Heart left ventricle (tissue), 16 donors: ENCODE data around the gene RIN3. TPM values are rescaled to one million over a fixed set of nuclear protein-coding genes. Genes with fewer than 3 reads are reported as not detected.
A peak's percentile ranks its signal among the peaks of the same experiment; 100 is the strongest.
"Not testable (repeated sequence)": the region's sequence is repeated elsewhere in the genome, so short reads cannot be mapped to it uniquely, and the experiment has no call there.

Experiments
- ATAC-seq, 4 donors: fragments of 200-7000 bp; cut with Tn5 transposase; one replicate each; pipeline ENCODE4 v1.9.1; 2020 to 2022; ENCODE audit warnings: moderate library complexity in 4 of 4, mild to moderate bottlenecking in 3 of 4, moderate number of reproducible peaks in 1 of 4
- DNase-seq, 5 donors: peaks; one replicate each; pipeline ENCODE4 v3.0.0-alpha.2; 2020
- H3K27ac ChIP-seq, 12 donors: fragments of 200-600 bp; sonication (generic) in 4 of 12; one replicate each; pipeline versions ENCODE4 v1.5.0 to v1.8.0; 2016 to 2022; ENCODE audit warnings: mild to moderate bottlenecking in 2 of 12
- H3K27me3 ChIP-seq, 9 donors: fragments of 200-600 bp; sonication (generic) in 2 of 9; one replicate each; pipeline versions ENCODE4 v1.5.1 to v1.8.0; 2016 to 2022; ENCODE audit warnings: mild to moderate bottlenecking in 3 of 9
- H3K36me3 ChIP-seq, 9 donors: fragments of 200-600 bp; sonication (generic) in 2 of 9; one replicate each; pipeline versions ENCODE4 v1.5.0 to v1.8.0; 2018 to 2022; ENCODE audit warnings: mild to moderate bottlenecking in 2 of 9
- H3K4me1 ChIP-seq, 12 donors: fragments of 200-600 bp; sonication (generic) in 4 of 12; one replicate each; pipeline versions ENCODE4 v1.5.0 to v1.8.0; 2016 to 2022; ENCODE audit warnings: mild to moderate bottlenecking in 3 of 12
- H3K4me3 ChIP-seq, 12 donors: fragments of 200-600 bp; sonication (generic) in 4 of 12; one replicate each; pipeline versions ENCODE4 v1.5.0 to v1.8.0; 2017 to 2022; ENCODE audit warnings: mild to moderate bottlenecking in 9 of 12, moderate library complexity in 4 of 12
- H3K9me3 ChIP-seq, 12 donors: fragments of 200-600 bp; sonication (generic) in 4 of 12; one replicate each; pipeline versions ENCODE4 v1.5.0 to v1.8.0; 2016 to 2022; ENCODE audit warnings: mild to moderate bottlenecking in 1 of 12
- POLR2A ChIP-seq, 2 donors: fragments of 450-650 bp; IDR thresholded peaks; one replicate each; pipeline ENCODE4 v1.6.1; 2017; ENCODE audit warnings: antibody characterized with exemption in 2 of 2, mild to moderate bottlenecking in 2 of 2, moderate library complexity in 2 of 2
- WGBS, 4 donors: extraction: QIAGEN DNeasy Blood & Tissue Kit in 2 of 4; methylation state at CpG; one replicate each; pipeline versions ENCODE4 v1.1.5 to v1.1.7; 2013 to 2018; 5-methylcytosine and 5-hydroxymethylcytosine counted together
- intact Hi-C, 10 donors: fragments of 100-400 bp; cut with DNase I; formaldehyde crosslinking; loops; one replicate each; pipeline versions ENCODE4 v1.11.1 to v1.14.2; 2022
- polyA plus RNA-seq, 2 donors: library from polyadenylated mRNA; stranded (reverse); fragments of 200-250 nt; gene quantifications; one replicate each; pipeline ENCODE4 v1.2.3, GENCODE V29; 2013
- total RNA-seq, 9 donors: library from RNA; depleted of rRNA in 2 of 9; stranded (reverse); fragments of >200 nt in 2 of 9; fragmentation: NEBNext Ultra II Directional in 3 of 9; extraction: Animal tissue kit (Norgen Biotek cat#: 25700) in 3 of 9; gene quantifications; one replicate each; pipeline versions ENCODE4 v1.1.0 to v1.2.4, GENCODE V29; 2016 to 2023
- TF ChIP-seq, protein P1 (sequence below), 12 donors: fragments of 200-600 bp; sonication (generic) in 4 of 12; IDR thresholded peaks; one replicate each; pipeline versions ENCODE4 v1.5.0 to v1.8.0; 2018 to 2022; ENCODE audit warnings: antibody characterized with exemption in 12 of 12, mild to moderate bottlenecking in 5 of 12
- donor health status: ischemic (EF 13 %, LVEDD 7.1; RV severe dilation, severe dysfunction).
- donor health status: healthy with polysubstance abuse.
- donor health status: DM: no; HTN: yes; CAD: no.
- donor health status: DM: no; HTN: no; CAD: no.
- donor health status: ischemic (EF 25% LVEDD 6.9; RV normal size, moderate dysfunction).
- donor health status: ischemic (EF 25% LVEDD 5.7; RV mildly dilated, moderate dysfunction).
- donor health status: healthy.
- donor health status: DM: yes; HTN: yes; CAD: no.
- donor health status: ischemic (EF 35%, LVEDD 5.7; RV mildly dilated, moderate dysfunction).
- donor health status: nonischemic (EF 11% LVEDD 7.7; RV severe dilation, severe dysfunction).
- donor health status: DM: yes; HTN: yes; CAD: no.
- donor health status: PGD.
- donor health status: ischemic (EF 29% LVEDD 5.4; RV normal size, mild dysfunction).
- donor health status: nonischemic (EF 23%, LVEDD 6.1; RV moderate dilation, normal function).

The RIN3 gene
- total and polyA plus RNA-seq, 11 donors: 8.6 to 37.0 (median 12.7) TPM

DNA sequence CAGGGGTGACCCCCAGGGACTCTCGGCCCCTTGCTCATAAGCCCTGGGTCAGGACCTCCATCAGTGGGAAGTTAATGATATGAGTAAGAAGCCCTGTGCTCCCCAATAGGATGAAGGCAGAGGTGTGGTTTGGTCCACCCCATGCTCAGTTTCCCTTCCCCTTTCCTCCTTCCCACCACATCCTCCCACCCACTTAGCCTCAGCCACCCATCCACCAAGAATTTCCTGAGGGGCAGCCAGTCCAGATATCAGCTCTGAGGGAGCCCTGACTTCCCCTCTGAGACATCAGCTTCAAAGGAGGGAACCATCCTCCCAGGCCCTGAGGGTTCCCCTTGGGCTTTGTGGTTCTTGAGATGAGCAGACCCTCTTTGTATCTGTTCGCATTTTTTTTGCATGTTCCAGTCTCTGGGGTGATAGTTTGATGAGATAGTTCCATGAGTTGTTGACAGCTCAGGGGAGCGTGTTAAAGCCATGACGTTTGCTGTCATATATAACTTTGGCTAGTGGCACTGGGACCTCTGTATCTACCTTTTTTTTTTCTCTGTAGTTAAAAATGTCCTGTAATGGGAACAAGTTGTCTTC, 163.6 kb downstream of the RIN3 start:
- whole genome bisulfite sequencing, 4 donors: 51 to 68% (median 61%) methylated on average over 4 of the region's 4 CpGs
- intact Hi-C loops: loop anchor here in 6 of 10 donors (5.0 to 10.0 kb wide), 8 partner anchors 65 to 542 kb away; no protein-coding TSS in a partner anchor
- Histone ChIP-seq H3K9me3 (peaks cover 0 to 3% (median 0%) of the 10 kb centered on the region in 12 donors), H3K27me3 (no peaks in the 10 kb centered on the region), H3K36me3 (peaks cover 0 to 71% (median 8%) of the 10 kb centered on the region in 9 donors), H3K4me1 (peaks cover 0 to 32% (median 5%) of the 10 kb centered on the region in 12 donors), H3K4me3 (no peak overlapping the region), H3K27ac (peak overlapping the region in 2 of 12 donors; percentile 1 to 60)
- no peak for TF ChIP-seq POLR2A (IDR thresholded peaks at IDR 0.05)
- TF ChIP-seq, protein P1, sequence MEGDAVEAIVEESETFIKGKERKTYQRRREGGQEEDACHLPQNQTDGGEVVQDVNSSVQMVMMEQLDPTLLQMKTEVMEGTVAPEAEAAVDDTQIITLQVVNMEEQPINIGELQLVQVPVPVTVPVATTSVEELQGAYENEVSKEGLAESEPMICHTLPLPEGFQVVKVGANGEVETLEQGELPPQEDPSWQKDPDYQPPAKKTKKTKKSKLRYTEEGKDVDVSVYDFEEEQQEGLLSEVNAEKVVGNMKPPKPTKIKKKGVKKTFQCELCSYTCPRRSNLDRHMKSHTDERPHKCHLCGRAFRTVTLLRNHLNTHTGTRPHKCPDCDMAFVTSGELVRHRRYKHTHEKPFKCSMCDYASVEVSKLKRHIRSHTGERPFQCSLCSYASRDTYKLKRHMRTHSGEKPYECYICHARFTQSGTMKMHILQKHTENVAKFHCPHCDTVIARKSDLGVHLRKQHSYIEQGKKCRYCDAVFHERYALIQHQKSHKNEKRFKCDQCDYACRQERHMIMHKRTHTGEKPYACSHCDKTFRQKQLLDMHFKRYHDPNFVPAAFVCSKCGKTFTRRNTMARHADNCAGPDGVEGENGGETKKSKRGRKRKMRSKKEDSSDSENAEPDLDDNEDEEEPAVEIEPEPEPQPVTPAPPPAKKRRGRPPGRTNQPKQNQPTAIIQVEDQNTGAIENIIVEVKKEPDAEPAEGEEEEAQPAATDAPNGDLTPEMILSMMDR (IDR thresholded peaks at IDR 0.05): no peak
- DNase-seq (peak in 1 of 5 donors; percentile 14), ATAC-seq (peak; percentile 24 to 58 (median 40))

DNA sequence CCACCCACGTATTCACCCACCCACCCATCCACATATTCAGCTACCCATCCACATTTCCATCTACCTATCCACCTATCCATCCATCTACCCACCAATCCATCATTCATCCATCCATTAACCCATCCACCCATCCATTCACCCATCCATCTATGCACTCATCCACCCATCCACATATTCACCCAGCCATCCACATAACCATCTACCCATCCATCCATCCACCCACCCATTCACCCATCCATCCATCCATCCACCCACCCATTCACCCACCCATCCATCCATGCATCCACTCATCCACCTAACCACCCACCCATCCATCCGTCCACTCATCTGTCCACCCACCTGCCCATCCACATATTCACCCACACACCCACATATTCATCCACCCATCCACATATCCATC, 164.4 kb downstream of the RIN3 start:
- H3K4me1 ChIP-seq: peaks cover 0 to 32% (median 5%) of the 10 kb centered on the region in 12 donors
- no peak for ATAC-seq
- H3K9me3 ChIP-seq: peaks cover 0 to 3% (median 0%) of the 10 kb centered on the region in 12 donors
- DNase-seq: no peak
- intact Hi-C loops: loop anchor here in 6 of 10 donors (5.0 to 10.0 kb wide), 8 partner anchors 66 to 543 kb away; no protein-coding TSS in a partner anchor
- no peak overlapping the region for H3K27ac ChIP-seq
- TF ChIP-seq, protein P1 (IDR thresholded peaks at IDR 0.05): no peak
- no peak for TF ChIP-seq POLR2A (IDR thresholded peaks at IDR 0.05)
- peaks cover 0 to 74% (median 12%) of the 10 kb centered on the region in 9 donors for H3K36me3 ChIP-seq
- H3K4me3 ChIP-seq: no peak overlapping the region
- WGBS, 4 donors: 95 to 99% (median 97%) methylated on average over 2 of the region's 2 CpGs
- H3K27me3 ChIP-seq: no peaks in the 10 kb centered on the region

DNA sequence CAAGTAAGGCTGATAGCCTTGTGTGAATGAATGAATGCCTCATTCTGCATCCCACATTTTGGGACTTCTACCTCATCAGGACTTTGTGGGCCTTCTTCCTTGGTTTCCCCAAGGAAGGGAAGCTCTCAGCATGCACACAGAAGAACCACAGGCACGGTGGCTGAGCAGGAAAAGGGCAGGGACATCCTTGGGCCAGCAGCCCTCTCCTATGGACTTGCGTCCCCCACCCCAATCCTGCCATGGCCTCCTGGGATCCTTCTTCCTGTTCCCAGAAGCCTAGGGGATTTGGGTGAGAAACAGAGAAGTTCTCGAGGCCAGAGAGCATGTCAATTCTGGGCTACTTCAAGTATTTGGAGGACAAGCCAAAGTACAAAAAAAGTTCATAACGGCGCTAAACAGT, 165.2 kb downstream of the RIN3 start:
- ATAC-seq (no peak), DNase-seq (no peak)
- Histone ChIP-seq H3K27ac (no peak overlapping the region), H3K36me3 (peaks cover 0 to 74% (median 12%) of the 10 kb centered on the region in 9 donors), H3K4me1 (peaks cover 0 to 32% (median 5%) of the 10 kb centered on the region in 12 donors), H3K9me3 (peaks cover 0 to 3% (median 0%) of the 10 kb centered on the region in 12 donors), H3K27me3 (no peaks in the 10 kb centered on the region), H3K4me3 (no peak overlapping the region)
- WGBS, 4 donors: 55 to 78% (median 68%) methylated on average over 4 to 5 of the region's 5 CpGs
- intact Hi-C loops: loop anchor here in 6 of 10 donors (5.0 to 10.0 kb wide), 8 partner anchors 66 to 544 kb away; no protein-coding TSS in a partner anchor
- no peak for TF ChIP-seq POLR2A (IDR thresholded peaks at IDR 0.05)
- TF ChIP-seq, protein P1 (IDR thresholded peaks at IDR 0.05): no peak

DNA sequence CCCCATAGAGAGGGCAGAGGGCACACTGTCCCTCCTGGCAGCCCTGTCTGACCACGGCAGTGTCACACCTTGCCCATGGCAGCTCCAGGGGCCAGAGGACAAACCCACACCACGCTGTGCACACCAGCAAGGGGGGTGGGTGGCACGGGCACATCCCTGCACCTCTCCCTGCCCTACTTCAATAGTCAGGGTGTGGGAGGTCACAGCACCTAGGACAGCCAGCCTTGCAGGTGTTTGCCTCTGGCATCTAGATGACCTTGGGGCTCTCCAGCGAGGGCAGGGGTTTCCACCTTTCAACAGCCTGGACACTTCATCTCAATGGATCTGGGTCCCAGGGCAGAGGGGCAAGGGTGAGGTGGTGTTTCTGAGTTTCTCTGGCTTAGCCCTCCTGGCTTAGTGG, 165.7 kb downstream of the RIN3 start:
- H3K4me1 ChIP-seq: peaks cover 0 to 32% (median 5%) of the 10 kb centered on the region in 12 donors
- H3K4me3 ChIP-seq: no peak overlapping the region
- H3K9me3 ChIP-seq: peaks cover 0 to 3% (median 0%) of the 10 kb centered on the region in 12 donors
- intact Hi-C loops: loop anchor here in 6 of 10 donors (5.0 to 10.0 kb wide), 8 partner anchors 67 to 544 kb away; no protein-coding TSS in a partner anchor
- TF ChIP-seq POLR2A (IDR thresholded peaks at IDR 0.05): no peak
- TF ChIP-seq, protein P1 (IDR thresholded peaks at IDR 0.05): no peak
- 91 to 100% (median 93%) methylated on average over 2 to 4 of the region's 4 CpGs for WGBS, 4 donors
- no peaks in the 10 kb centered on the region for H3K27me3 ChIP-seq
- H3K27ac ChIP-seq: peak overlapping the region in 1 of 12 donors; percentile 17
- DNase-seq: peak in 1 of 5 donors; percentile 36
- ATAC-seq: no peak
- H3K36me3 ChIP-seq: peaks cover 0 to 74% (median 12%) of the 10 kb centered on the region in 9 donors

DNA sequence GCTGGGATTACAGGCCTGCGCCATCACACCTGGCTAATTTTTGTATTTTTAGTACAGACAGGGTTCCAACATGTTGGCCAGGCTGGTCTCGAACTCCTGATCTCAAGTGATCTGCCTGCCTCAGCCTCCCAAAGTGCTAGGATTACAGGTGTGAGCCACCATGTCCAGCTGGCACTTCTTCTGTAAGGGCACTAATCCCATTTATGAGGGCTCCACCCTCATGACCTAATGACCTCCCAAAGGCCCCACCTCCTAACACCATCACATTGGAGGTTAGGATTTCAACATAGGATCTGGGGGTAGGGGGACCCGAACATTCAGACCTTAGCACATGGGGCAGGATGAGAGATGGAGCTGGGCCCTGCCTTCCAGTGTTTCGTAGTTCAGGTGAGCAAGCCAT, 166.7 kb downstream of the RIN3 start:
- H3K4me3 ChIP-seq, ATAC-seq, DNase-seq, H3K9me3 ChIP-seq, H3K27me3 ChIP-seq: not testable (repeated sequence)
- Histone ChIP-seq H3K4me1 (peaks cover 0 to 30% (median 5%) of the 10 kb centered on the region in 12 donors), H3K27ac (peak overlapping the region in 1 of 12 donors; percentile 64), H3K36me3 (peaks cover 0 to 75% (median 18%) of the 10 kb centered on the region in 9 donors)
- 85 to 94% (median 88%) methylated on average over 4 of the region's 4 CpGs for WGBS, 4 donors
- intact Hi-C loops: loop anchor here in 8 of 10 donors (5.0 to 10.0 kb wide), 7 partner anchors 104 to 558 kb away; partner anchors contain the start of genes CPSF2 (in 4 of the 8) and NDUFB1 (in 4 of the 8)
